DMS153 (cell line): ENCODE data around the gene MPP2.
A peak's percentile ranks its signal among the peaks of the same experiment; 100 is the strongest.
"Not testable (repeated sequence)": the region's sequence is repeated elsewhere in the genome, so short reads cannot be mapped to it uniquely, and the experiment has no call there.

Experiments
- DNase-seq: peaks from one replicate; lab custom pipeline; 2025; lab: John Stamatoyannopoulos, UW

The MPP2 gene

DNA sequence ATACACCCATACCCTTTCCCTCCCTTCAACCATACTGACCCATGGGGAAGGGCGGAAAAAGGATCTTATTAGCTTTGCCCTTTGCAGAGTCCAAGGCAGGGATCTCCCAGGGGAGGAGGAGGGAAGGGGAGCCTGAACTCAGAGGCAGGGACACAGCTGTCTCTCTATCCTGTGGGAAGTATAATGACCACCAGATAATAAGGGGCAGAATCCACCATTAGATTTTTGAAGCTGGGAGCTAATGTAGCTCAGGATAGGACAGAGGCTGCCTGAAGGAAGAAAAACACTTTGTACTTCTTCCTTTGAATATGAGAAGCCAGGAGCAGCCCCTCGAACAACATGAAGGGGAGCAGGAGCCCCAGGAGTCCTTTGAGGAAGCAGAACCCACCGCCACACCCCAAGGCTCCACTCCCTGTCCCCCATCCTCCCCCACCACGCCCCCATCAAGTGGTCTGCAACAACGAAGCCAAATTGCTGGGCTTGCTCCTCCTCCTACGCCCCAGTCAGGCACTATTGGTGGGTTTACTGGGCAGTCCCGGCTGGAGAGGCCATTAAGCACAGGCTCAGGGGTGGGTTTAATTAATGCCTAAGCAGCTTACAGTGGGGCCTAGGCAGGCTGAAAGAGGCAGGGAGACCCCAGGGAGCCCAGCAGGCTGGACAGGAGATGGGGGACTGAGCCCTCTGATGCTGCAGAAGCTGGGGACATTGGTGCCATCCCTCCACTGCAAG lies 5.3 kb downstream of the MPP2 start:
- no peak for DNase-seq

DNA sequence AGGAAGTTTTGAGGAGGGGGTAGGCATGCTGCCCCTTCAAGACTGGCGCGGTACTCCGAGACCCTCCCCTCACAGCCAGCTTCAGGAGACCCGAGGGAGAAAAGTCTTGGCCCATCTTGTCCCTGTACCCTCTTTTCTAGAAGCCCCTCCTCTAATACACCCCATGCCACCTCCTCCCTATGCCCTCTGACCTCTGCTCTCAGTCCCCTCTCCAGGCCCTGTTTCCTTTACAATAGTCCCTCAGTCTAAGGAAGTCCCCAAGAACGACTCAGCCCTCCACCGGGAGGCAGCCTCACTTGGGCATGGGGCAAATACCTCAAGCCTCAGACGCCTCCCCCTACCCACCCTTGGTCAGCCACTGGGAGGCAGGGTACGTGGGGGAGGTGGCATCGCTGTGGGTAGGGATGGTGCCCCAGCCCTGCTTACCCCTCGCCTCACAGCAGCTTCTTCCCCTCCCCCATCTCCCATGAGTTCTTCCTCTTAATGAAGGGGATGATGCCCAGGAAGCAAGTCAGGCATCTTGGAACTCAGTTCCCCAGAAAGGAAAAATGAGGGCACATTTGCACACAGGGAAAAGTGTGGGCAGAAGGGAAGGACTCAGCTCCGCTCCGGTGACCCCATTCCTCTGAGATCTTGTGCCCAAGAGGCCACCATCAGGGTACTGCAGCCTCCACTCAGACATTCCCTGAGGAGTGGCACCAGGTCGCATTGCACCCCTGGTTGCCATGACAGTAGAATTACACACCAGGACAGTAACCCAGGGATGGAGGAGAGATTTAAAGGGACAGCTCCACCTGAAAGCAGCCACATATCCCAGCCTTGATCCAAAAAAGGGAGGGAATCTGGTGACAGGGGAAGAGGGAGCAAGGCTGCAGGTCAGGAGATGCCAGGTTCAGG lies 6.2 kb downstream of the MPP2 start:
- no peak for DNase-seq

DNA sequence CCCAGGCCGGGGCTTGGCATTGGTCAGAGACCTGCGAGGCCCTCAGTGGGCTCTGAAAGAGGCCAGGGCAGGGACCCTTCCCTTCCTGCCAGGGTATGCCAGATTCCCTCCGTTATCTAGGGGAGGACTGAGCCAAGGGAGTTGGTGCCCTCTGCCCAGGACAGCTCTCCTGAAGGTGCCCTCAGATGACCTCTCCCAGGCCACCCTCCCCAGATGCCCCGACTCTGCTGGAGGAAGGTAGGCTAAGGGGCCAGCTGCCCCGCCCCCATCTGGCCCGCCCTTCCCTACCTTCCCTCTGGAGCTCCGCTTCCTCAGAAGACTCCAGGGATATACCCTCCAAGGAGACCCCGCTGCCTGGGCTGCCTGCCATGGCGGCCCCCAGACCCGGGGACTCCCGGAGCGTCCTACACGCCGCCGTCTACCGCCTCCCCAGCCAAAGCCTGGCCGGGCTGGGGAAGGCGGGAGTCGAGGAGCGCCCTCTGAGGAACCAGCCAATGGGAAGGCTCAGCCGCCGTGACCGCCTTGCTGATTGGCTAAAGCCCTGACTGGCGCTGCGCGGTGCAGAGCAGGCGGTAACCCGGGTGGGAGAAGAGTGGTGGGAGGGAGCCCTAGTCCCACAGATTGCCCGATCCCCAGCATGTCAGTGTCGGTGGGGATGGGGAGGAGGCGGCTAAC lies 7.0 kb downstream of the MPP2 start:
- DNase-seq, result peak; percentile 51

DNA sequence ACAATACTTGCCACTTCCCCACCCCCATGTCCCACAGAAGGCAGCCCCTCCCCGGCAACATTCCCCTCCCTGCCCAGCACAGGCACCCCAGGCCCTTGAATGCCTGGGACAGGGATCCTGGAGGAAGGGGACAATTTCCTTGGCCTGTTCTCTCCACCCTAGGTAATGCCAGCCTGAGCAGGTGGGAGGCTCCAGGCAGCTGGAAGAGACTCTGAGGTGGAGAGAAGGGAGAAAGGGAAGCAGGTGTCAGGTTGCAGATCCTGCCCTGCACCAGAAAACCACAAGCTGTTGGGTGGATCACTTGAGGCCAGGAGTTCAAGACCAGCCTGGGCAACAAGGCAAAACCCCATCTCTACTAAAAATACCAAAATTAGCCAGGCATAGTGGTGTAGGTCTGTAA lies 8.9 kb downstream of the MPP2 start:
- no peak for DNase-seq

DNA sequence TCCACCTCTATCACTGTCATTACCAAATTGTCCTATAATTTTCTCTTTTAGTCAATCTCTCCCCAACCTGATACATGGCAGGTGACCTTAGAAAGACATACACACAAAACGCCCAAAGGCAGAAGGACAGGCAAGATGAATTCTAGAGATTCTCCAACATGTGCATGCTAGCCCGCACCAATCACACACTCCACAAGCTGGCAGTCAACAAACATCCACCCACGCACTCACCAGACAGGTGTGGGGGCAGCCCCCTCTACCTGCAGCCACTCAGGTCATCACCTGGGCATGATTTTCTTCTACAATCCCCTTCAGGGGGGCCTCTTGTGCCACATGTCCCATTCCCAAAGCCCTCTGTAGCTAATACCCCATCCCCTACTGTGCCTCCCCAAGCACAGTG lies 9.5 kb downstream of the MPP2 start:
- no peak for DNase-seq

DNA sequence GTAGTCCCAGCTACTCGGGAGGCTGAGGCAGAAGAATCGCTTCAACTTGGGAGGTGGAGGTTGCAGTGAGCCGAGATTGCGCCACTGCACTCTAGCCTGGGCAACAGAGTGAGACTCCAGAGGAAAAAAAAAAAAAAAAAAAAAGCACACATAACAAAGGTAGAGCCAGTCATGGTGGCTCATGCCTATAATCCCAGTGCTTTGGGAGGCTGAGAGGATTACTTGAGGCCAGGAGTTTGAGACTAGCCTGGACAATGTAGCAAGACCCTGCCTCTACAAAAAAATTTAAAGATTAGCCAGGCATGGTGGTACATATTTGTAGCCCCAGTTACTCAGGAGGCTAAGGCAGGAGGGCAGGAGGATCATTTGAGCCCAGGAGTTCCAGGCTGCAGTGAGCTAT lies 12.8 kb downstream of the MPP2 start:
- DNase-seq, result not testable (repeated sequence)

DNA sequence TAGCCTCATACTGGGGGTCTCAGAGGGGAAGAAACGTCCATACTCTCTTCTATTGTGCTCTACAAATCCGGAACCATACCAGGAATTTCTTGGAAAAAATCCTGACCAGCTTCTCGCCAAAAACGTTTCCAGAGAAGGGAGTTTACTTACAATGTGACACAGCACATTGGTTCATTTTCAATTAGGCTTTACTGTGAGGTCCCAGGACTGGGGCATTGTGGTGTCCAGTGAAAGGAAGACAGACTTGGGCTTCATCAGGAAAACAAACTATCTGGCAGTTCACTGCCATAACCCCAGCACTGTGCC lies 14.7 kb downstream of the MPP2 start:
- DNase-seq, result no peak

DNA sequence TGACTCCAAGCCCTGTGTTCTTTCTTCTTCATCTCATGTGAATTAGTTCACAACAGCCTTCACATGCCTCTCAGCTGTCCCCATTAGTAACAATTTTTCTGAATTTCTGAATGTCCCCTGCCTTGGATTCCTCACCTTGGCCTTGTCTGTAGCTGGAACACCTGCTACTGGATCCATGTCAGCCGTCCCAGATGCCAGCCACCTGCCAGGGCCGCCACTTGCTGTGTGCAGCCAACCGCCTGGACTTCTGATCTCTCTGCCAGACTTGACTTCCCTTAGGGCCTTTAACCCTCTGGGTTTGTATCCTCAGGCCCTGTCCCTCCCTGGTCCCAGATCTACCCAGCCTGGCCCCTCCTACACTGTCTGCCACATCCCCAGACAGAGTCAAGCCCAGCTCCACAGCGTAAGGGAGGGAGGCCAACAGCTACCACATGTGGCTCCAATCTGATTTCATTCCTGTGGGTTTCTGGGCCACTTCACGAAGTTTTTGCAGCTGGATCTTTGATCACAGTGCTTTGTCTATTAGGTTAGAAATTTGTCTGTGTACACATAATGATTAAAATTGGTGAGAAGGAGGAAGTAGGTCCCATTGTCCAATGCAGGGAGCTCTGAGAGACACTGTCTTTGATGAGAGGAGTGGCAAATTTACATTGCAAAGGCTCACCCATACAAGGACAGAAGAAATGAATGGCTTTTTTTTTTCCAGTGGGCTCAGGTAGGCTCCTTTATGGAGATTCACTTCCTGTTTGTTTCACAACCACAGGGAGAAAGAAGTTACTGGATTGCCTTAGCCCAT lies 15.3 kb downstream of the MPP2 start:
- DNase-seq, result peak; percentile 15

DNA sequence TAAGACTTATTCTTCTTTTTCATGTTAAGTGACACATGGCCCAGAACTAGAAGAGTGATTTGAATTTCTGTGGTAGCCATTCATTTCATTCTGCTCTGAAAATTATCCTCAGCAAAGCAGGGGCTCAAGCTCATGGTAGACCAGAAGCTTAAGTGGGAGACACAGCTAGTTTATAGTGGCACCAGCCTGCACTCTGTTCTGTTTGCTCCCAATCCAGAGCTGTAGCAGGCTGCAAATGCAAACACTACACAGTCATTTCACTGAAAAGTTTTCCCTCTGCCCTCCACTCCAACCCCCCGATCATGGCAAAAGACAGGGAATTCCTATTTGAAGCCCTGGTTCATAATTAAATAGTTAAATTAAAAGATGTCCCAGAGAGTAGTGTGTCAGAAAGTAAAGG lies 17.1 kb downstream of the MPP2 start:
- no peak for DNase-seq

DNA sequence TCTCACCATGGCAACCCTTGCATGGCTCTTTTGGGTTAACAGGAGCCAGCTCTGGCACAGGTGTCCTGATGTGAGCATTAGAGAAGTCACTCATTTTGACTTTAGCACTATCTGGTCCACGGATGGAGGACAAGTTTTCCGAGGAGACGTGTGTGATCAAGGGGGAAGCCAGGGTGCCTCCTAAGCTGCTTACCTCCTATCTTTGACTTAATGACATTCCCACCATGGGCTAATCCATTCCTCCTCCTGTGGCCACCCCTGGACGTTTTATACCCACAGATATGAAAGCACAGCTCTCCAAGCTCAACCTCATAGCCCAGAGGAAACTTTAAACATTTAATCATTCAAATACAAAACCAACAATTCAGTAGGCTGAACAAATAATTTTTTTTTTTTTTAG lies 18.8 kb downstream of the MPP2 start:
- no peak for DNase-seq

DNA sequence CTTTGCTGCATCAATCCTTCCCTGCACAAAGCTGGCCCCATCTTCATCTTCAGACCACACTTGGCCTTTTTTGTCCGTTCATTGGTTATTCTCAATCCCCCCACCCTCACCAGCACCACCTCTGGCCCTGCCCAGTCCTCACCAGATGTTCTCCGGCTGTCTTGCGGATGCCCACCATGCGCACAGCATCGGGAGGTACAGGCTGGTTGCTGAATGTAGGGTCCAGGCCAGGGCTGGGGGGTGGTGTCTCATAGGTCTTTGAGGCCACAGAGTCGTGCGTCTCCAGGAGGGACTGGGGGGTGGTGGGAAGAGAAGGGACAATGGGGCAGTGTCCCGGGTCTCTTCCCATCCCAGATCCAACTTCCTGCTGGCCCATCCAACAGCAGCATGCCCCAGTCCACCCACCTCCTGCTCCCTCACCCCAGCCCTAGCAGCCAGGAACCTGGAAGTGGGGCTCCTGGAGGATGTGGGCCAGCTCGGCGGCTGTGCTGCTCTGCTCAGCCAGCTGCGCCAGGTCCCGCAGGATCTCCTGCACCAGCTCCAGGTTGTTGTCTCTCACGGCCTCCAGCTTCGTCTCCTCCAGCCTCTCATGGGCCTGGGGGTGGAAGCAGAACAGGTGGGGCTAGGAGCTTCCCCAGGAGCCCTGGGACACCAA lies 24.4 kb downstream of the MPP2 start:
- no peak for DNase-seq

DNA sequence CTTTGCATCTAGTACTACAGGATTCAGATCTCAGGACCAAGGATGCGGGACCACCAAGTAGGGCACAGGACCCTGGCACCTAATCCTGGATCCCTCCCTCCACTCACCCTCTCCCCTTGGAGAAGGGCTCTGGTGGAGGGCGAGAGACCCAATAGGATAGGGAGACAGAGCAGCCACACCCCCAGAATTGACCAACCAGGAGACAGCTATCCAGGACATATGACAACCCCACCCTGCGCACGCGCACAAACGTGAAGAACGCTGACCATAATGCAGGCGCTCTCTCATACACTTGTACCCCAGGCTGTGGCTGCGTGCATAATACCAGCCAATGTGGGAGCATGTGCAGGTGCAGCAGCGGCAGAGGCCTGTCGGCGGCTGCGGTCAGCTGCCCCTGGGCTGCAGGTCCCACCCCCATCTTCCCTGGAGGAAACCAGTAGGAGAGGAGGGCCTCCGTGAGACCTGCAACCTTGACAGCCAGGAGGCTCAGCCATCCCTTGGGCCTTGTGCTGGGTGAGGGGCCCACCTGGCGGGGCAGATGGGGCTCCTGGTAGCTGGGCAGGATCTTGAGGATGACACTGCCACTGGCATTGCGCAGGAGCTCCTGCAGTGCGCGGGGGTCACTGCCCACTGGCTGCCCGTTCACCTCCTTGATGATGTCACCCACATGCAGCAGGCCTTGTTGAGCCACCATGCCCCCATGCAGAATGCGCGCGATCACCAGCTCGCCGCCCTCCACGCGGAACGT lies 25.4 kb downstream of the MPP2 start:
- DNase-seq, result no peak

DNA sequence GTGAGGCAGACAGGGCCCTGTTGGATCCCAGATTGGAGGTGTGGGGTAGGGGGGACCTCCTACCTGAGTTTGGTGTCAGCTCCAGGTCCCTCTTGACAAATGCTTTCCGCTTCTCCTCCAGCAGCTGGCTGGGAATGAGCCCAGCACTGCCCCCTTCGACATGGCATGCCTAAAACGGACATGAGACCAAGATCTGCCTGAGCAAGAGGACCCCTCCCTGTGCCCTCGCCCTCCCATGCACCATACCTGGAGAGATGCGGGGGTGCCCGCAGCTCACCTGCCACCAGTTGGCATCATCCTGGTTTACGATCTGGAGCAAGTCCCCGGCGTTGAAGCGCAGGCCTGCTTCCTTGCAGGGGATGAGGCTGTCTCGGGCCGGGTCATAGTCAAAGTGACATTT lies 26.2 kb downstream of the MPP2 start:
- no peak for DNase-seq

DNA sequence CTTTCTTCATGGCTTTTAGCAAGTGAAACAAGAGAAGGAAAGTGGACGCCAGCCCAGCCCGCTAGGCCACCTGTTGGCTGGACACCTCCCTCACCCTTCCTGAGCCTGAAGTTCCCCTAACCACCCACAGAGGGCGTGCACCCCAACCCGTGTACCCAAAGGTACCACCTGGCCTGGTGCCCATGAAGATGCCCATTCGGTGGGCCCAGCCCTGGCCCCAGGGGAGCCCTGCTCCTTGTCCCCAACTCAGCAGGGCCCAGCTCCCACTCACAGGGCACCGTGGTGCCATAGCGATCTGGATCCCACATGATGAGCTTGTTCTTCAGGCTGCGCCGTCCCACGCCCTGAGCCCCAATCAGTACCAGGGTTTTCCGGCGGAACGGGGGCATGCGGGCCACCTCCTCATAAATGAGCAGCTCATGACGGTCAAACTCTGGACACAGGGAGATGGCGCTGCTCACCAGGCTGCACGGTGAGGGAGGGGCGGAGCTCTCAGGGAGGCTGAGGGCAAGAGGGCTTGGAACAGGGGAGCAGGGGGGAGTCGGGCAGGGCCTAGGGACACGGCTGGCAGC lies 26.8 kb downstream of the MPP2 start:
- no peak for DNase-seq

DNA sequence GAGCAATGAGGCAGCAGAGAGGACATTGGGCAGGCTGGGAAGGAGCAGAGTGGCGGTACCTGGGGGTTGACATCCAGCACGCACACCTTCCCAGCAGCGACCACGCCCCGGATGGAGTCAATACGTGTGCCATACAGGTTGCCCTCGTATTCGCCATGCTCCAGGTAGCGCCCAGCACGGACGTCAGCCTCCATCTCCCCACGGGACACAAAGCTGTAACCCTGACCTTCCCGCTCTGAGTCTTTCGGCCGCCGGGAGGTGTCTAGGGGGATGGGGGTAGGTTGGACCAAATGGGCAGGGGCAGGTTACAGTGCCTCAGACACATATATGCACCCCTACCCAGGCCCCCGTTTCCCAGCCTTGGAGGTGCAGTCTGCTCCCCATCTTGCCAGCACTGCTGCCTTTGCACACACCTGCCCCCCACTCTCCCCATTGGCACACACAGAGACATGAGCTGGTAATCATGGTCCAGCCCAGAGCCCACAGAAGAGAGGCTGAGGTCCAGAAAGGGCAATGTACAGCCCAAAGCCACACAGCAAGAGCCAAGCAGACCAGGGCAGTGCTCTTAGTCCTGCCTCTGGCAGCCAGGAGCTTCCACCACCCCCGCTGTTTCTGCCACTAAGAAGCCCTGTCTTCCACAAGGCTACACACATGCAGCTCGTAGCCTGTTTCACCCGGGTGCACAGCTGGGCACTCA lies 27.5 kb downstream of the MPP2 start:
- no peak for DNase-seq

DNA sequence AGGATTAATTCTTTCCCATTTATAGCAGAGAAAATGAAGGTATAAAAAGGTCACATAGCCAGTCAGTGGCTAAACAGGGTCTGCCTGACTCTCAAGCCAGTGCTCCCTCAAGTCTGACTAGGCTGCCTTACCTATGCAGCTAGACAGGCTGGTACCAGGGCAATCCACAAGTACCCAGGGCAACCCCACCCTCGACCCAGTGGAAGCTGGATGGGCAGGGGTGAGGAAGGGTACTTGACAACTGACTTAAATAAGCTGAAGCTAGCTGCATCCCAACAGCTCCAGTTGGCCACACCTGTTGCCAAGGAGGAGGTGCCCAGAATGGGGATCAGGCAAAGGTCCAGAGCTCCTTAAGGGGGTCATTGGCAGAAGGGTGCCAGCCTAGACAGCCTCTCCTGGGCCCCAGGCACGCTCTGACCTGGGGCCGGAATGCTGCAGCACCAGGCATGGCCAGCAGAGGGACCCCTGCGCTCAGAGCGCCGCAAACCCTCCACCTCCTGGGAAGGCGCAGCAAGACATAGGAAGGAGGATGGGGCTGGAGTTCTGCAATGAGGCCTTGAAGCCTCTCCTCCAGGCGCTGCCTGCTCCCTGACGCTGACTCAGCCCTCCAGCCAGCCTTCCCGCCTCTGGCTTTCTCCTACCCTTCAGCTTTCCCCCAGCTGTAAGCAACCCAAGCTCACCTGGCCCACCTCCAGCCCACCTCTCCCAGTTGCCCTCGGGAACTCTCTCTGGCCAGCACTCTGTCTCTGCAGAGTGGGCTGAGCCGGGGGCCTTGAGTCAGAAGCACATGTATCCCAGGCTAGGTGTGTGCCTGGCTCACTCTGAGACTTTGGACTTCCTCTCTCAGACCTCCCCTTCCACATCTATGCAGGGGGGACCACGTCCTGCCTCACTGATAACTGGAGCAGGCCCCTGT lies 28.8 kb downstream of the MPP2 start:
- no peak for DNase-seq

DNA sequence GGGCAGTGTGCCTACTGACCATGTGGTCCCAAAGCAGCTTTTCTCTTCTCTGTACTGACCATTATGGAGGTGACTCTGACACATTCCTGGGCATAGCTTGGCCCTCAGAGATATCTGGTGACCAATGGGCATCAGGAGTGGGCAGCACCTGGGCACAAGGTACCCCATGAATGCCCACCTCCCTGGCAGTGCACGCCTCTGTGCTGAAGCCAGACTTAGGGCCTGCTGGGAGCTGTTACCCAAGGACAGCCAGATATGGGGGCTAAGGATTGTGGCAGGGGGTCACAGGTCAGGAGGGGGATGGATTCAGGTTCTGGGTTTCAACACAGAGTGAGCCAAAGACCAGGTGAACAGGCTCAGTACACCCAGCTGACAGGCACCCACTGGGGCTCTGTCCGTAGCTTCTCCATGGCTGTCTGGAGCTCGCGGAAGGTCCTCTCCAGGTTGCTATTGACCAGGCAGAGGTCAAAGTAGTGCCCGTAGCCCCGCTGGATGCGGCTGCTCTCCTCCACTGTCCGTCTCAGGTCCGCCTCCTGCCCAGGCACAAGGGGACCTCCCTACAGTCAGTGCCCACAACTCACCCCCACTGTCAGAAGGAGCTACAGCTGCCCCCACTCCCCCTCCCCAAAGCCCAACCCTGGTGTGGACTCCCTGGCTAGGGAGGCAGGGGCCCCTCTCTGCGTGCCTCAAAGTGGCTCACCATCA lies 29.7 kb downstream of the MPP2 start:
- DNase-seq, result no peak

DNA sequence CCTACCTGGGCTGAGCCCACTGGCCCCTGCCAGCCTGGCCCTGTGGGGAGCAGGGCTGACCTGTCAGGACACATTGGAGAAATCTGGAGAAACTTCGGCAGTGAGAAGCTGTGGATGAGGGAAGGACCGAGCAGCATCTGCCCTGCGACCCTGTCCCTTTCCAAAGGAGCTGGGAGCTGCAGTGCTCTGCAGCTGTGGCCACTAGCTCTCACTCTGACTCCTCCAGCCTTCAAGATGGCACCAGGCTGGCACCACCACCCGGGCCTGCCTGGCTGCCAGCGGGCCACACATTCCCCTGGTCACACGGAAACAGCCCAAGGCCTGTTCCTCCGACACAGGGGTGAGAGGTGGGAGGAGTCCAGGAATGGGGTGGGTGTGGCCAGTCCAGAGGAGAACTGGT lies 30.3 kb downstream of the MPP2 start:
- DNase-seq, result no peak
